Panc1 (cell line): ENCODE measurements around the gene RHOT2. TPM values are rescaled to one million over a fixed set of nuclear protein-coding genes. Genes with fewer than 3 reads are reported as not detected.

ENCODE experiments used
- ATAC-seq: fragments of 200-7000 bp; cut with Tn5 transposase; 2 replicates; pipeline ENCODE4 v1.9.1; 2020; ENCODE audit warnings: mild to moderate bottlenecking, moderate library complexity
- Bru-seq: library from RNA; stranded (reverse); fragments of 400-500 nt; gene quantifications from one replicate; lab custom pipeline; 2021; lab: Mats Ljungman, UMichigan
- BruChase-seq, 2 experiments: library from RNA; stranded (reverse); fragments of 400-500 nt; gene quantifications; one replicate each; lab custom pipeline; 2021; lab: Mats Ljungman, UMichigan
- BruUV-seq: library from RNA; stranded (reverse); fragments of 400-500 nt; replicated peaks from 2 replicates; lab custom pipeline; 2021; lab: Mats Ljungman, UMichigan
- CTCF ChIA-PET: fragments of 300-600 bp; sonication (Branson Sonifier 250); formaldehyde crosslinking; loops from one replicate; lab custom pipeline; 2022; ENCODE audit warnings: antibody characterized with exemption; lab: Charles Lee
- POLR2A ChIA-PET: fragments of 300-600 bp; sonication (Branson Sonifier 250); formaldehyde crosslinking; loops from one replicate; lab custom pipeline; 2022; ENCODE audit warnings: antibody characterized with exemption; lab: Charles Lee
- DNase-seq: peaks from one replicate; pipeline ENCODE4 v3.0.0-alpha.2; 2010; ENCODE audit warnings: low read depth, low spot score
- H3K27ac ChIP-seq: 2 replicates; pipeline ENCODE4 v1.5.1; 2011; ENCODE audit warnings: mild to moderate bottlenecking, low read length, inconsistent platforms
- H3K27me3 ChIP-seq: fragments of 200-500 bp; sonication (Bioruptor generic); 2 replicates; pipeline ENCODE4 v1.6.0; 2014; ENCODE audit warnings: low read length, inconsistent platforms; ENCODE audit not compliant: control insufficient read depth, insufficient read depth
- H3K36me3 ChIP-seq: fragments of 200-500 bp; sonication (Bioruptor generic); 2 replicates; pipeline ENCODE4 v1.5.1; 2014; ENCODE audit warnings: inconsistent platforms, mild to moderate bottlenecking, low read length, moderate library complexity; ENCODE audit not compliant: control insufficient read depth, insufficient read depth
- H3K4me1 ChIP-seq: 2 replicates; pipeline ENCODE4 v1.5.1; 2011; ENCODE audit warnings: inconsistent platforms, mild to moderate bottlenecking, low read length, moderate library complexity; ENCODE audit not compliant: control insufficient read depth, insufficient read depth
- H3K4me3 ChIP-seq, 2 experiments: 2 replicates each; pipeline ENCODE4 v1.5.1; 2011 to 2012; ENCODE audit warnings: low read depth in 2 of 2, low read length in 2 of 2, mild to moderate bottlenecking in 2 of 2, inconsistent platforms in 1 of 2, moderate library complexity in 1 of 2
- H3K9me3 ChIP-seq: fragments of 200-500 bp; sonication (Bioruptor generic); 2 replicates; pipeline ENCODE4 v1.5.1; 2014; ENCODE audit warnings: low read depth, mild to moderate bottlenecking, inconsistent platforms, low read length, moderate library complexity; ENCODE audit not compliant: control insufficient read depth, insufficient read depth
- CTCF ChIP-seq: fragments of 450-650 bp; IDR thresholded peaks from 2 replicates; pipeline ENCODE4 v1.5.1; 2017; ENCODE audit warnings: mild to moderate bottlenecking
- POLR2AphosphoS5 ChIP-seq: IDR thresholded peaks from 2 replicates; pipeline ENCODE4 v1.6.1; 2012; ENCODE audit warnings: mild to moderate bottlenecking, low read depth, low read length, moderate library complexity
- REST ChIP-seq, 2 experiments: IDR thresholded peaks; 2 replicates each; pipeline ENCODE4 v1.6.1; 2011 to 2012; ENCODE audit warnings: low read depth in 2 of 2, control low read depth in 1 of 2, low read length in 1 of 2, mild to moderate bottlenecking in 1 of 2, moderate library complexity in 1 of 2; ENCODE audit not compliant: insufficient read depth in 1 of 2
- SIN3A ChIP-seq: IDR thresholded peaks from 2 replicates; pipeline ENCODE4 v1.6.1; 2012; ENCODE audit warnings: low read depth, mild to moderate bottlenecking, low read length, moderate library complexity, borderline replicate concordance; ENCODE audit not compliant: insufficient read depth
- TCF7L2 ChIP-seq: IDR thresholded peaks from 2 replicates; pipeline ENCODE4 v1.6.1; 2011; ENCODE audit warnings: mild to moderate bottlenecking, low read depth, low read length, inconsistent platforms
- in situ Hi-C: cut with HindIII; loops from 2 replicates; pipeline ENCODE4 v1.10.0; 2016; ENCODE audit warnings: low sequenced_read_pairs, low pct_unique_long_range_greater_than_20kb
- intact Hi-C: fragments of 100-400 bp; cut with micrococcal nuclease; formaldehyde crosslinking; loops from one replicate; pipeline ENCODE4 v1.10.0; 2022; ENCODE audit not compliant: unreplicated experiment
- long read RNA-seq: library from polyadenylated mRNA; unstranded; transcript quantifications from one replicate; pipeline ENCODE4 v2.0.0, GENCODE V29; 2021; ENCODE audit not compliant: unreplicated experiment
- polyA plus RNA-seq: library from polyadenylated mRNA; unstranded; fragments of >200 nt; gene quantifications from one replicate; pipeline ENCODE4 v1.2.1, GENCODE V29; 2012; ENCODE audit warnings: missing spikeins; ENCODE audit not compliant: insufficient read length
- total RNA-seq: library from RNA; stranded (reverse); gene quantifications from one replicate; pipeline ENCODE4 v1.2.1, GENCODE V29; 2021; ENCODE audit not compliant: unreplicated experiment

RHOT2 gene
- 195 TPM for total RNA-seq
- polyA plus RNA-seq: 223 TPM
- Bru-seq, nascent RNA: percentile 64 among the genes with signal in this experiment
- BruChase-seq, experiment 1, labeled RNA remaining after a 2-hour chase: percentile 87 among the genes with signal in this experiment
- percentile 91 among the genes with signal in this experiment for BruChase-seq, experiment 2, labeled RNA remaining after a 6-hour chase
- long read RNA-seq, transcript RHOT2-201 (19 exons, 2,539 nt): major isoform, 72 of 381 reads
- long read RNA-seq, transcript RHOT2-208 (2 exons, 397 nt): minor isoform, 7 of 381 reads
- long read RNA-seq, partial matches to known transcripts: 92 of 381 reads
- long read RNA-seq, other reads (novel, unspliced or antisense): 206 of 381 reads

GRCh38 chr16:667780-668518, at the start of gene RHOT2:
Gene RHOT2 (plus strand): TSS chr16:668132. CDS start chr16:668200, 68 bp downstream.
- POLR2A ChIA-PET: no interaction called here
- TF ChIP-seq REST (IDR thresholded peaks at IDR 0.05; ENCODE audit: insufficient read depth in 1 of 2, low read depth in 2 of 2, low read length in 1 of 2) (peak in 1 of 2 experiments; percentile 46; a peak in 1 of 4 replicates), TCF7L2 (no peak), SIN3A (peak; percentile 76; the same call in 1 of the 2 replicates), CTCF (peak; percentile 99), POLR2AphosphoS5 (peak; percentile 66)
- H3K4me1 ChIP-seq: peaks cover 10% of the 10 kb centered on the region
- H3K36me3 ChIP-seq: peaks cover 3% of the 10 kb centered on the region; the same call in 1 of the 2 replicates
- DNase-seq (no peak), ATAC-seq (peak; percentile 94)
- CTCF ChIA-PET: interaction anchor here (0.5 to 1.3 kb wide), 3 partner anchors 13 to 1037 kb away, joined by 3 to 6 read pairs (median 6); no protein-coding TSS in a partner anchor
- H3K4me3 ChIP-seq: peak within 1 kb of the TSS; percentile 81 to 87
- BruUV-seq: no TSS peak
- H3K9me3 ChIP-seq: no peaks in the 10 kb centered on the region
- H3K27ac ChIP-seq: peak within 1 kb of the TSS; percentile 91
- intact Hi-C loops: no loop called here
- in situ Hi-C loops: no loop called here
- no peaks in the 10 kb centered on the region for H3K27me3 ChIP-seq

- Histone ChIP-seq H3K4me3 (no peak overlapping the region), H3K9me3 (no peaks in the 10 kb centered on the region), H3K36me3 (no peaks in the 10 kb centered on the region), H3K27ac (no peak overlapping the region), H3K27me3 (no peaks in the 10 kb centered on the region), H3K4me1 (peaks cover 32% of the 10 kb centered on the region)
- no TSS peak for BruUV-seq
- no peak for TF ChIP-seq SIN3A
- TF ChIP-seq POLR2AphosphoS5: no peak
- TF ChIP-seq CTCF: no peak
- TF ChIP-seq REST (IDR thresholded peaks at IDR 0.05; ENCODE audit: insufficient read depth in 1 of 2, low read depth in 2 of 2, low read length in 1 of 2): no peak
- TF ChIP-seq TCF7L2: no peak
- intact Hi-C loops (no loop called here), in situ Hi-C loops (no loop called here)
- ChIA-PET CTCF (no interaction called here), POLR2A (no interaction called here)
- no peak for DNase-seq
- no peak for ATAC-seq
Measured at GRCh38 chr16:619476-620100, 48.3 kb upstream of the RHOT2 start.
